Ramos (cell line): ENCODE data around the gene QPRT.
"Not testable (repeated sequence)": the region's sequence is repeated elsewhere in the genome, so short reads cannot be mapped to it uniquely, and the experiment has no call there.

Source experiments
- in situ Hi-C: fragments of 300-500 bp; cut with MboI; formaldehyde crosslinking; loops from one replicate; pipeline ENCODE4 v1.14.3; 2022; ENCODE audit warnings: low sequenced_read_pairs; ENCODE audit not compliant: unreplicated experiment

The QPRT gene

GRCh38 chr16:29662000-29662728 lies 16.8 kb upstream of the QPRT start:
- in situ Hi-C loops, result no loop called here

- in situ Hi-C loops, result no loop called here
These were observed 16.3 kb upstream of the QPRT start for GRCh38 chr16:29662729-29663015.

GRCh38 chr16:29663016-29663806 lies 15.8 kb upstream of the QPRT start, which contains the start of gene SPN:
Gene SPN, plus strand, starts transcription at chr16:29663247. Its CDS starts 482 bp downstream, at chr16:29663729.
- in situ Hi-C loops, result no loop called here

- in situ Hi-C loops, result no loop called here
These were observed 15.2 kb upstream of the QPRT start for GRCh38 chr16:29663807-29664090.

GRCh38 chr16:29664091-29664921 lies 14.7 kb upstream of the QPRT start:
- in situ Hi-C loops, result no loop called here

- in situ Hi-C loops, result no loop called here
These were observed 13.5 kb upstream of the QPRT start for GRCh38 chr16:29665294-29666077.

- in situ Hi-C loops, result not testable (repeated sequence)
These were observed 11.7 kb upstream of the QPRT start for GRCh38 chr16:29667322-29667610.

- in situ Hi-C loops, result no loop called here
These were observed 11.2 kb upstream of the QPRT start for GRCh38 chr16:29667755-29668154.

- in situ Hi-C loops, result no loop called here
These were observed 10.7 kb upstream of the QPRT start for GRCh38 chr16:29668267-29668666.

GRCh38 chr16:29673501-29673900 lies 5.5 kb upstream of the QPRT start:
- in situ Hi-C loops, result no loop called here

- in situ Hi-C loops, result no loop called here
These were observed 4.8 kb upstream of the QPRT start for GRCh38 chr16:29674188-29674587.

GRCh38 chr16:29675811-29676643 lies 3.0 kb upstream of the QPRT start:
- in situ Hi-C loops, result no loop called here

- in situ Hi-C loops, result no loop called here
These were observed 1.8 kb upstream of the QPRT start for GRCh38 chr16:29676989-29677785.

GRCh38 chr16:29680180-29680598 lies 1.2 kb downstream of the QPRT start:
- in situ Hi-C loops, result no loop called here

GRCh38 chr16:29683543-29684090 lies 4.6 kb downstream of the QPRT start:
- in situ Hi-C loops, result no loop called here

GRCh38 chr16:29684679-29685078 lies 5.7 kb downstream of the QPRT start:
- in situ Hi-C loops, result no loop called here

GRCh38 chr16:29686740-29687332 lies 7.9 kb downstream of the QPRT start:
- in situ Hi-C loops, result no loop called here

GRCh38 chr16:29687755-29688154 lies 8.8 kb downstream of the QPRT start:
- in situ Hi-C loops, result no loop called here
